Effector CD4-positive, alpha-beta T cell (primary cell): ENCODE results near the gene HSD17B1.
"Not testable (repeated sequence)": the region's sequence is repeated elsewhere in the genome, so short reads cannot be mapped to it uniquely, and the experiment has no call there.

Experiments used
- DNase-seq: peaks from one replicate; pipeline ENCODE4 v3.0.0-alpha.2; 2020

Gene HSD17B1

DNA sequence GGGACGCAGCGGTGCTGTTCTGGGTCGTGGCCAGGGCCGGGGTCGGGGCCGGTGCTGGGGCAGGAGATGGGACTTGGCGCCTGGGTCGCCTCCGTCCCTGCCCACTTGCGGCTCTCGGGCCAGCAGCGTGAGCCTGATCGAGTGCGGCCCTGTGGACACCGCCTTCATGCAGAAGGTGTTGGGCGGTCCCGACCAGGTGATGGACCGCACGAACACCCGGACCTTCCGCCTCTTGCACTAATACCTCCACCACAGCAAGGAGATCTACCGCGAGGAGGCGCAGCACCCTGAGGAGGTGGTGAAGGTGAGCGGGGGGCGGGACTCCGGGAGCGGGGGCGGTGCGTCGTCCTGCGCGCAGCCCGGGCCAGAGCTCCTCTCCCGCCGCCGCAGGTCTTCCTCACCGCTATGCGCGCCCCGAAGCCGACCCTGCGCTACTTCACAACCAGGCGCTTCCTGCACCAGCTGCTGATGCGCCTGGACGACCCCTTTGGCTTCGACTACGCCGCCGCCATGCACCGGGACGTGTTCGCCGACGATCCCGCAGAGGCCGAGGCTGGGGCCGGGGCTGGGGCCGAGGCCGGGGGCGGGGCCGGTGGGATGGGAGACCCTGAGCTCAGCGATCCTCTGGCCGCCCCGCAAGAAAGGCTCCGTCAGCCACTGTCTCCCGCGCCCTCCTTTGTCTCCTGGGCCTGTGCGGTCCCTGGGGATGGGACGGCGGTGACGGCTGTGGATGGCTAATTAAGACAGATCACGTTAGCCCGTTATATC, 4.5 kb upstream of the HSD17B1 start:
- DNase-seq, result peak; percentile 73

DNA sequence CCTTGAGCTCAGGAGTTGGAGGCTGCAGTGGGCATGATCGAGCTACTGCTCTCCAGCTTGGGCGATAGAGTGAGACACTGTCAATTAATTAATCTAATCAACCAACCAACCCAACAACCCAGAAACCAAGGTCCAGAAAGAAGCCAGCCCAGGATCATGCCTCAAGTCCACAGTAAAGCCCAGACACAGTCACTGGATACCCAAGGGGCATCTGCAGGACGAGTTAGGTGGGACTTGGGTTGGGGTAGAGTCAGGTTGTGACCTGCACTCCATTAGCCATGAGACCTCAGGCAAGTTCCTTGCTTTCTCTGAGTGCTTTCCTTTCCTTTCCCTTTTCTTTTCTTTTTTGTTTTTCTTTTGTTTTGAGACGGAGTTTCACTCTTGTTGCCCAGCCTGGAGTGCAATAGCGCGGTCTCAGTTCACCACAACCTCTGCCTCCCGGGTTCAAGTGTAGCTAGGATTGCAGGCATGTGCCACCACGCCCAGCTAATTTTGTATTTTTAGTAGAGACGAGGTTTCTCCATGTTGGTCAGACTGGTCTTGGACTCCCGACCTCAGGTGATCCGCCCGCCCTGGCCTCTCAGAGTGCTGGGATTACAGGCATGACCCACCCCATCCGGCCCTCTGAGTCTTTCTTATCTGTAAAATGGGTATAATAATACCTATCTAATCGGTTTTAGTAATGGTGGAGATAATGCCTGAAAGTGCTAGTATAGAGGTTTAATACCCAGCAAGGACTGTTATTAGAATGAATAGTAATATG, 3.5 kb upstream of the HSD17B1 start:
- no peak for DNase-seq

DNA sequence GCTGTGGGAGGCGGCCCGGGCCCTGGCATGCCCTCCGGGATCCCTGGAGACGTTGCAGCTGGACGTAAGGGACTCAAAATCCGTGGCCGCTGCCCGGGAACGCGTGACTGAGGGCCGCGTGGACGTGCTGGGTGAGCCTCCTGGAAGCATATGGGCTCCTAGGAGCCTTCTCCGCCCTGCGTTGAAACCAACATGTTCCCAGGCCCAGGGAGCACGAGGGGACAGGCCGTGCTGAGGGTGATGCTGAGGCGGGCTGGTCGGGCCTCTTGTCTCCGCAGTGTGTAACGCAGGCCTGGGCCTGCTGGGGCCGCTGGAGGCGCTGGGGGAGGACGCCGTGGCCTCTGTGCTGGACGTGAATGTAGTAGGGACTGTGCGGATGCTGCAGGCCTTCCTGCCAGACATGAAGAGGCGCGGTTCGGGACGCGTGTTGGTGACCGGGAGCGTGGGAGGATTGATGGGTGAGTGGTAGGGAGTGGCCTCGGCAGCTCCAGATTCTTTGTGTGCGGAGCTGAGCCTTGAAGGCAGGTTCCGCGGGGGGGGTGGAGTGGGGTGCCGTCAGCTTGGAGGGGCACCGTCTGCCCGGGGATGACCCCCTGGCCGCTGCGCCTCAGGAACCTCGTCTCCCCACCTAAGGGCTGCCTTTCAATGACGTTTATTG, 567 bp downstream of the HSD17B1 start:
- no peak for DNase-seq

DNA sequence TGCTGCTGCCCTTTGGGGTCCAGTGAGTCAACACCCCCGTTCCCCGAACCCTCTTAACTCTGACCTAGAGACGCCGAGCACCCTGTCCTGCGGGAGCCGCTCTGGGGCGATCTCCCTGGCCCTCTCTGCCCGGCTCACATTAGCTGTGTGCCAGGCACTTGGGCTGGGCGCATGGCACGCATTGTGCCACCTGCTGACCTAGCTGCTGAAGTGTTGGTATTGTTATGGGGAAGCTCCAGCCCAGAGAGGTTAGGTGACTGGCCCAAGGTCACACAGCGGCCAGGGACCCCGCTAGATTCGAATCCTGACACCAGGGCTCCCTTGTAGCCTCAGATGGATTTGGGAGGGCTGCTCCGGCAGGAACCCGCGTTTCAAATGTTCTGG, 1.1 kb downstream of the HSD17B1 start:
- DNase-seq, result no peak

DNA sequence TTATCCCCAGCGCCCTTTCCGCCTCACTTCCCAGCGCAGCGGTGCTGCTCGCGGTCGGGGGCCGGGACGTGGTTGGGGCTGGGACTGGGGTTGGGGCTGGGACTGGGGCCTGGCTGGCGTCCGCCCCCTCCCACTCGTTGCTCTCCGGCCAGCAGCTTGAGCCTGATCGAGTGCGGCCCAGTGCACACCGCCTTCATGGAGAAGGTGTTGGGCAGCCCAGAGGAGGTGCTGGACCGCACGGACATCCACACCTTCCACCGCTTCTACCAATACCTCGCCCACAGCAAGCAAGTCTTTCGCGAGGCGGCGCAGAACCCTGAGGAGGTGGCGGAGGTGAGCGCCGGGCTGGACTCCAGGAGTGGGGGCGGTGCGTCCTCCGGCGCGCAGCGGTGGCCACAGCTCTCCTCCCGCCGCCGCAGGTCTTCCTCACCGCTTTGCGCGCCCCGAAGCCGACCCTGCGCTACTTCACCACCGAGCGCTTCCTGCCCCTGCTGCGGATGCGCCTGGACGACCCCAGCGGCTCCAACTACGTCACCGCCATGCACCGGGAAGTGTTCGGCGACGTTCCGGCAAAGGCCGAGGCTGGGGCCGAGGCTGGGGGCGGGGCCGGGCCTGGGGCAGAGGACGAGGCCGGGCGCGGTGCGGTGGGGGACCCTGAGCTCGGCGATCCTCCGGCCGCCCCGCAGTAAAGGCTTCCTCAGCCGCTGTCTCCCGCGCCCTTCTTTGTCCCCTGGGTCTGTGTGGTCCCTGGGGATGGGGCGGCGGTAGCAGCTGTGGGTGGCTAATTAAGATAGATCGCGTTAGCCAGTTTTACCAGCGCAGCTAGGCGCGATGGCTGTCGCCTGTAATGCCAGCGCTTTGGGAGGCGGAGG, 1.8 kb downstream of the HSD17B1 start:
- peak; percentile 62 for DNase-seq

DNA sequence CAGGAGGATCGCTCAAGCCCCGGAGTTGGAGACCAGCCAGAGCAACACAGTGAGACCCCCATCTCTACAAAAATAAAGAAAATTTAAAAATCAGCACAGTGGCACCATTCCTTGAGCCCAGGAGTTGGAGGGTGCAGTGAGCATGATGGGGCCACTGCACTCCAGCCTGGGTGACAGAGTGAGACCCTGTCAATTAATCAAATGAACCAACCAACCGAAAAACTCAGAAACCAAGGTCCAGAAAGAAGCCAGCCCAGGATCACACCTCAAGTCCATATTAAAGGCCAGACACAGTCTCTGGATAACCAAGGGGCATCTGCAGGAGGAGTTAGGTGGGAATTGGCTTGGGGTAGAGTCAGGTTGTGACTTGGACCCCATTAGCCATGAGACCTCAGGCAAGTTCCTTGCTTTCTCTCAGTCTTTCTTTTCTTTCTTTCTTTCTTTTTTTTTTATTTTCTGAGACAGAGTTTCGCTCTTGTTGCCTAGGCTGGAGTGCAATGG, 2.4 kb downstream of the HSD17B1 start:
- no peak for DNase-seq

DNA sequence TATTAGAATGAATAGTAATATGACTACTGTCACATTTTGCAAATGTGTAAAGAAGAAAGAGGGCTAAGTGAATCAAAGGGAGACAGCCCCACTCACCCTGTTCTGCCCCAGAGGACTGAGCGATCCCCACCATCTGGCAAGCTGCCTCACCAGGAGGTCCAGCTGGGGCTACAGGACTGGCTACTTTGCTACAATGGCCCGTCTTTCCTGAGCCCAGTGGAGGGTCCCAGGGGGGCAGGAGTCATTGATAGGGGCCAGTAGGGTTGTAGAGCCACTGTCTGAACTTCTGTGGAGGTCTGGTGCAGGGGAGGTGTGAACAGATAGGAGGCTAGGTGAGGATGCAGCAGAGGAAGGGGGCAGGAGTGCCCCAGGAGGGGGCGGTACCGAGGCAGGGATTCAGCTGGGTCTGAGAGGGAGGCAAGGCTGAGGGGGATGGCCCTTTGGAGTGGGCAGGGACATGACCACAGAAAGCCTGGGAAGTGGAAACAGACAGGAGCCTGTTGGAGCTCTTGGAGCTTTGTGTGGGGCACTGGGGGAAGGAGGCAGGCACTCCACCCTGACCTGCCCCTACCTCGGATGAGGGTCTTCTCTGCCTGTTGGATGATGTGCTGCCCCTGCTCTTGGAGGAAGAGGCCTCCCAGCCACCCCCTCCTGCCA, 3.4 kb downstream of the HSD17B1 start:
- not testable (repeated sequence) for DNase-seq

DNA sequence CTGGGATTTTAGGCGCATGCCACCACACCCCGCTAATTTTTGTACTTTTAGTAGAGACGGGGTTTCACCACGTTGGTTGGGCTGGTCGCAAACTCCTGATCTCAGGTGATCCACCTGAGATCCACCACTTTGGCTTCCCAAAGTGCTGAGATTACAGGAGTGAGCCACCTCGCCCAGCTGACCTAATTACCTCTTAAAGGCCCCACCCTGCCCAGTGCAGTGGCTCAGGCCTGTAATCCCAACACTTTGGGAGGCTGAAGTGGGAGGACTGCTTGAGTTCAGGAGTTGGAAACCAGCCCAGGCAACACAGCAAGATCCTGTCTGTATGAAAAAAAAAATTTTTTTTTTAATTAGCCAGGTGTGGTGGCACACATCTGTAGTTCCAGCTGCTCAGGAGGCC, 6.4 kb downstream of the HSD17B1 start:
- DNase-seq, result no peak

DNA sequence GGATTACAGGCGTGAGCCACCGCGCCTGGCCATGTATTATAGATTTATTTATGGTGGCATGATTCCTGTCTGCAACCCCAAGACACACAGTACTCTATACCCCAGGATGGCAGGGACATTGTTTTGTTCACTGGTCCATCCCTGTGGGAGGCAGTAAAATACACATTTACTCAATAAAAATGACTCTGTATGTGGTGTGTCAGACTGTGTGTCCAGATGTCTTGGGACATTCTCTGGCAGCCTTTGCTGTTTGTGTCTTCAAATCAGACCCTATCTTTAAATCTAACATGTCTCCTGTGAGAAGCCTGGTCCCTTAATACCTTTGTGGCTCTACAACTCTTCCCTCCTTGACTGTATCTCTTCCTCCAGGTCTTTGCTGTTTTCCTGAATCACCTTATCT, 7.5 kb downstream of the HSD17B1 start:
- no peak for DNase-seq

DNA sequence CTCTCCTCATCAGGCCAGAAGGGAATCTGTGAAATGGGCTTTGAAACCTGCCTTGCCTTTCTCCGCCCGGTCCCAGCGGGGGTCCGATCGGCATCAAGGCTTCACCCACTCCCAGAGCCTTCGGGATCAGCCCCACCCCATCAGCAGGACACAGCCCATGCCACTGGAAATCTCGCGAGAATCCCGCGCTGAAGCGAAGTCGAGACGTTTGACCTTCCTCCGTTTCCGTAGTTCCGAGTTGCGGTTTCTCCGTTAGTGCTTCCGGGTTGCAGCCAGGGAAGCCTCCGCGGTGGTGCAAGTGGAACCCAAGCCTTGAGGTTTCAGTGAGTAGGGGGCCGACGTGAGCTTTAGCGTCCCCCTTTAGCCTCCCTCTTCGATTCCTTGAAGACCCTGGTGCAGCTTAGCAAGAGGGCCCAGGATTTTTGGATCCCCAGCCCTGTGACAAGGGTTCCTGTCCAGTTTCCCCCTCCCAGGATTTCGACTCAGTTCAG, 9.2 kb downstream of the HSD17B1 start, which contains the start of gene COASY:
Gene COASY (plus strand): TSS at position 252 of the 491 bp plus-strand sequence. CDS start 475 bp downstream, outside the sequence.
- peak; percentile 89 for DNase-seq

DNA sequence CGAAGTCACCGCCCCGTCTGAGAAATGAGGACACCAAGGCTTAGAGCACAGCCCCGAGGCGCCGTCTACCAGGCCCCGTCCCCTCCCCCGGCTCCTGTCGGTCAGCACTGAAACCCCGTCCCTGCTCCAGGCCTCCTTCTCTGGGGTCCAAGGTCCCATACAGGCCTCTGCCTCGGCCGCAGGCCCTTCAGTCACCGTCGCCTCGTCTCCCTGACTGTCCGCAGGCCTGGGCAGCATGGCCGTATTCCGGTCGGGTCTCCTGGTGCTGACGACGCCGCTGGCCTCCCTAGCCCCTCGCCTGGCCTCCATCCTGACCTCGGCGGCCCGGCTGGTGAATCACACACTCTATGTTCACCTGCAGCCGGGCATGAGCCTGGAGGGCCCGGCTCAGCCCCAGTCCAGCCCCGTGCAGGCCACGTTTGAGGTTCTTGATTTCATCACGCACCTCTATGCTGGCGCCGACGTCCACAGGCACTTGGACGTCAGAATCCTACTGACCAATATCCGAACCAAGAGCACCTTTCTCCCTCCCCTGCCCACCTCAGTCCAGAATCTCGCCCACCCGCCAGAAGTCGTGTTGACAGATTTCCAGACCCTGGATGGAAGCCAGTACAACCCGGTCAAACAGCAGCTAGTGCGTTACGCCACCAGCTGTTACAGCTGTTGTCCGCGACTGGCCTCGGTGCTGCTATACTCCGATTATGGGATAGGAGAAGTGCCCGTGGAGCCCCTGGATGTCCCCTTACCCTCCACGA, 9.8 kb downstream of the HSD17B1 start:
- no peak for DNase-seq

DNA sequence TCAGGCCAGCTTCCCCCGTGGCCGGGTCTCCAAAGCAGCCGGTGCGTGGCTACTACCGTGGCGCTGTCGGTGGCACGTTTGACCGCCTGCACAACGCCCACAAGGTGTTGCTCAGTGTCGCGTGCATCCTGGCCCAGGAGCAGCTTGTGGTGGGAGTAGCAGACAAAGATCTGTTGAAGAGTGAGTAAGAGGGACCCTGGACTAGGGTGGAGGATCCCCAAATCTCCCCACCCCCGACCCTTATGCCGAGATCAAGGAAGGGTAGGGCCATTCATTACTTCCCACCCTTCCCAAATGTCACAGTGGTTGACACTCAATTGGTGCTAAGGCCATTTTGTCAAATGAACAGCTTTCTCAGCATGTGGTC, 10.4 kb downstream of the HSD17B1 start:
- no peak for DNase-seq

DNA sequence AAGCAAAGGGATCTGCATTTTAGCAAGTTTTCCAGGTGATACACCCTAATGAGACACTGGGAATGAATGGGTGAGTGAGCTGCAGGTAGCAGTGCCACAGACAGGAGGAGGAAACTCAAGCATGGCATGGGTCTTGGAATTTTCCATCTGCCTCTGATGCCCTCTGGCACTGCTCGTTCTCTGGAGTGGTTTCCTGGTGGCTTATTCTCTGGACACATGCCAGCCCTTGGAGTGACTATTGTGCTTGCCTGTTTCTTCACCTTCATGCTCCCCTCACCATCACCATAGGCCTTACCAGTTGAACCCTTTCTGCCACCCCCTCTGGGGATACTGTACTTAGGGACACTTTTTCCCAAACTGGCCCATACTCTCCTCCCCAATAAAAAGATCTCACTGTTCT, 10.8 kb downstream of the HSD17B1 start:
- DNase-seq, result no peak

DNA sequence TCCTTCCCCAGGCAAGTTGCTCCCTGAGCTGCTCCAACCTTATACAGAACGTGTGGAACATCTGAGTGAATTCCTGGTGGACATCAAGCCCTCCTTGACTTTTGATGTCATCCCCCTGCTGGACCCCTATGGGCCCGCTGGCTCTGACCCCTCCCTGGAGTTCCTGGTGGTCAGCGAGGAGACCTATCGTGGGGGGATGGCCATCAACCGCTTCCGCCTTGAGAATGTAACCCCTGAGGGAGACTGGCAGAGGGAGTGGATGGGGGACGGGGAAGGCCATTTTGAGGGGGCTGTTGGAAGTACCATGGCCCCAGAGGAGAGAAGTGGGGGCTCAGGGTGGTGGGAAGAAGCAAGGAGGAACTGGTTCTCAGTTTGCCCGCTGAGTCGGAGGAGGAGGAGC, 11.2 kb downstream of the HSD17B1 start:
- DNase-seq, result no peak

DNA sequence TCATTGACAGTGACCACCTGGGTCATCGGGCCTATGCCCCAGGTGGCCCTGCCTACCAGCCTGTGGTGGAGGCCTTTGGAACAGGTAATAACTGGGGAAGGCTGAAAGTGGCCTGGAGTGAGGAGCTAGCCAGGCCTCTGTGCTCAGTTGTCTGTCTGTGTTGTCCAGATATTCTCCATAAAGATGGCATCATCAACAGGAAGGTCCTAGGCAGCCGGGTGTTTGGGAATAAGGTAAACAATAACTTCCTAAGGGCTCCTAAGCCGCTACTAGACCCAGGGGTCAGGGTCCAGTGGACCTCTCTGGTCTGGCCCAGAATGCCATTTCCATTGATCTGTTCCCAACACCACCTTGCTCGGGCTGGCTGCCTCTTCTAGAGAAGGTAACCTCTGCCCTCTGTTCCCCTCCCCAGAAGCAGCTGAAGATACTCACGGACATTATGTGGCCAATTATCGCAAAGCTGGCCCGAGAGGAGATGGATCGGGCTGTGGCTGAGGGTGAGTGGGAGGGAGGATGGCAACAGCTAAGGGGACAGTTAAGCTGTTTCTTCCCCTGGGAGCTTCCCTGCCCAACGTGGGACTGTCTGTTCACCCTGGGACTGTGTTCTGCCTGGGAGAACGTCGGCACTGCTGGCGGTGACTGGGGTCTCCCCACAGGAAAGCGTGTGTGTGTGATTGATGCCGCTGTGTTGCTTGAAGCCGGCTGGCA, 12.2 kb downstream of the HSD17B1 start:
- no peak for DNase-seq

DNA sequence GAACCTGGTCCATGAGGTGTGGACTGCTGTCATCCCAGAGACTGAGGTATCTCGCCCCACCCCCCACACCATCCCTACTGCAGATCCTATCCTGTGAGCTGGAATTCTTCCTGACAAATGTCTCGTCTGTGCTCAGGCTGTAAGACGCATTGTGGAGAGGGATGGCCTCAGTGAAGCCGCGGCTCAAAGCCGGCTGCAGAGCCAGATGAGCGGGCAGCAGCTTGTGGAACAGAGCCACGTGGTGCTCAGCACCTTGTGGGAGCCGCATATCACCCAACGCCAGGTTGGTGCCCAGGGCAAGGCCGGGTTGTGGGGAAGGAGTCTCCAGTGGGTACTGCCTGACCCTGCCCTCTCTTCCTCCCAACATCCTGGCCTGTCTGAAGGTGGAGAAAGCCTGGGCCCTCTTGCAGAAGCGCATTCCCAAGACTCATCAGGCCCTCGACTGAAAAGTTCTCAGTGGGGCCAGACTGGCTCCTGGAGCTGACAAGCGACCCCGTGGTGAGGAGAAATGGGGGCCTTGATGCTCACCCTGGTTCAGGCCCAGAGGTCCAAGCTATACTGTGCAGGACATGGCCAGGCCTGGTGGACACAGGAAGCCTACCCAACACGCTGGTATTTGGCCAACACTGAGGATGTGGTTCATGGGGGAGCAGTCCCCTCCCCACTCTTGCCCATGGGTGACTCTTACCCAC, 12.9 kb downstream of the HSD17B1 start:
- DNase-seq, result no peak

DNA sequence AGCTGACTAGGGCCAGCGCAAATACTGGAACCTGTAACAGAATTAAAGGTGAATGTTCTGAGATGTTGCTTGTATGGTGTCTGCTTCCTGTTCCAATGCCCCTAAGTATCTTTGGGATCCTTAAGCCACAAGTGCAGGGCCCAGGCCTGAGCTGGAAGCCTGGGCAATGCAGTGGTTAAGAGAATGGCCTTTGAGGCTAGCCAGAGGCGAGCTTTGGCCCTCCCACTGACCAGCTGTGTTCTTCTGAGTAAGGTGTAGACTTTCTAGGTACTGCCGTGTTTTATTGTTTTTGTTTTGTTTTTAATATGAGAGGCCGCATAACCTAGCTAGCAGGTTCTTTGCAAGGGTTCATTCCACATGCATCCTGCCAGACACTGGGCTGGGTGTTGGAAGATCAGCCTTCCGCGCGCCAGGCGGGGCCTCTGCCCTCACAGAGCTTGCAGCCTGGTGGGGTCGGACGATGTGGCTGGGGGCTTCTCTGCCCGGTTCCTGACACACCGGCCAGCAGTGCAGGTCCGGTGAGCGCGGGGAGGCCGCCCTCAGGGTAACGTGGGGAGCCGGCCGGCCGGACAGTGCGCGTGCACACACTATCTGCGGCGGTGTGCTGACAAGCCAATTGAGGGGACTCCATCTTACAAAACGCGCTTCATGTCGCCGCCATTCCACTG, 13.6 kb downstream of the HSD17B1 start:
- no peak for DNase-seq

DNA sequence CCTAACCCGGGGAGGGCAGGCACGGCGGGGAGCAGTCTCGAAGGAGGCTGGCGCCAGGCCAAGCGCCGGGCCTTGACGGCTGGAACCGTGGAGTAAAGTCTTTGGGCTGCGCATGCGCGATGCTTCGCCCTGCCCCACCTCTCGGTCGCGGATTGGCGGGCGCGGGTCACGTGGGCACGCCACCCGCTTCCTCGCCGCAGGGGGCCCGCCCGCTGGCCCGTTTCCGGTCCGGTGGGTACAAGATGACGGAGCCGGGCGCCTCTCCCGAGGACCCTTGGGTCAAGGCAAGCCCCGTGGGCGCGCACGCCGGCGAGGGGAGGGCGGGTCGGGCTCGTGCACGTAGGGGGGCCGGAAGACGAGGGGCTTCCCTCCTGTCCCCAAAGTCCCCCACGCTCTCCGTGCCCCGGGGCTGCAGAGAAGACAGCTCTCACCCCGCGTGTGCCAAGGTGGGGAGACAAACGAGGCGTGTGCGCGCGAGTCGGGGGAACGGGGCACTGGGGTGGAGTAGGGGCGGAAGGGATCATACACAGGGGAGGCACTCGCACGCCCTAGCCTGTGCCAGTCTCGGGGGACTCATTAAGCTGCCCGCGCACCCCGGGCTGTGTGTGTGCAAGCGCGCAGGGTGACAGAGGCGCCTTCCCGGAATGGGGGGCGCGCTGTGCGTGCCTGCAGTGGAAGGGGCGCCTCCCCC, 14.3 kb downstream of the HSD17B1 start, which contains the start of gene MLX:
Gene MLX (plus strand): TSS at position 218 of the 691 bp plus-strand sequence. CDS start 25 bp downstream, at position 243.
- DNase-seq, result peak; percentile 90
